RWPE1 (cell line): ENCODE measurements around the gene ZNF28.
"Not testable (repeated sequence)": the region's sequence is repeated elsewhere in the genome, so short reads cannot be mapped to it uniquely, and the experiment has no call there.

ENCODE experiments used
- CTCF ChIA-PET: fragments of 350-600 bp; sonication (Branson Sonifier 250); formaldehyde crosslinking; extraction: SDS; loops from one replicate; lab custom pipeline; 2021; lab: Yijun Ruan, JAX
- POLR2A ChIA-PET: fragments of 400-600 bp; formaldehyde crosslinking; extraction: SDS; loops from one replicate; lab custom pipeline; 2020; ENCODE audit warnings: antibody characterized with exemption; ENCODE audit not compliant: low non-redundant PET; lab: Yijun Ruan, JAX
- DNase-seq: peaks from one replicate; pipeline ENCODE4 v3.0.0; 2012; ENCODE audit warnings: low spot score
- H3K27ac ChIP-seq: fragments of 450-650 bp; 2 replicates; pipeline ENCODE4 v1.5.1; 2017
- CTCF ChIP-seq: fragments of 450-650 bp; conservative IDR thresholded peaks from 2 replicates; pipeline ENCODE4 v1.5.1; 2017; ENCODE audit warnings: low read depth, mild to moderate bottlenecking

The ZNF28 gene

GRCh38 chr19:52785506-52785905 is 35.9 kb downstream of the ZNF28 start:
- ChIA-PET CTCF (no interaction called here), POLR2A (no interaction called here)
- no peak for DNase-seq
- no peak for TF ChIP-seq CTCF
- no peak overlapping the region for H3K27ac ChIP-seq

GRCh38 chr19:52782864-52783263 is 38.6 kb downstream of the ZNF28 start:
- POLR2A ChIA-PET, CTCF ChIA-PET, DNase-seq, H3K27ac ChIP-seq: not testable (repeated sequence)

GRCh38 chr19:52778811-52779210 is 42.6 kb downstream of the ZNF28 start:
- POLR2A ChIA-PET = no interaction called here
- no peak for DNase-seq
- TF ChIP-seq CTCF = no peak
- CTCF ChIA-PET = no interaction called here
- H3K27ac ChIP-seq = no peak overlapping the region

- CTCF ChIA-PET, DNase-seq, H3K27ac ChIP-seq, POLR2A ChIA-PET: not testable (repeated sequence)
These were observed 65.0 kb downstream of the ZNF28 start for GRCh38 chr19:52756447-52756846.

- TF ChIP-seq CTCF = no peak
- CTCF ChIA-PET = no interaction called here
- H3K27ac ChIP-seq = no peak overlapping the region
- POLR2A ChIA-PET = no interaction called here
- DNase-seq = no peak
These were observed 71.7 kb downstream of the ZNF28 start for GRCh38 chr19:52749780-52750179.

GRCh38 chr19:52748336-52748950 is 73.0 kb downstream of the ZNF28 start:
- CTCF ChIA-PET = no interaction called here
- no peak for TF ChIP-seq CTCF
- H3K27ac ChIP-seq = no peak overlapping the region
- peak; percentile 18 for DNase-seq
- POLR2A ChIA-PET = no interaction called here
